H9 (cell line): ENCODE measurements around the gene KLHL15. TPM values are rescaled to one million over a fixed set of nuclear protein-coding genes. Genes with fewer than 3 reads are reported as not detected.

Experiments
- DNase-seq: peaks from one replicate; pipeline ENCODE4 v3.0.0-alpha.2; 2017
- H2AFZ ChIP-seq: one replicate; pipeline ENCODE4 v1.6.1; 2013; ENCODE audit warnings: mild to moderate bottlenecking, low read length, control low read depth, moderate library complexity
- H2AK5ac ChIP-seq: 2 replicates; pipeline ENCODE4 v1.6.1; 2013; ENCODE audit warnings: low read length, control low read depth, mixed read lengths; ENCODE audit not compliant: insufficient read length
- H2BK120ac ChIP-seq: one replicate; pipeline ENCODE4 v1.6.1; 2013; ENCODE audit warnings: low read depth, mild to moderate bottlenecking, low read length, control low read depth, inconsistent platforms; ENCODE audit not compliant: poor library complexity, severe bottlenecking
- H2BK12ac ChIP-seq: 2 replicates; pipeline ENCODE4 v1.6.1; 2013; ENCODE audit warnings: low read length, control low read depth, mixed read lengths, low read depth; ENCODE audit not compliant: insufficient read length
- H2BK15ac ChIP-seq: 2 replicates; pipeline ENCODE4 v1.6.1; 2013; ENCODE audit warnings: low read depth, low read length, control low read depth
- H2BK20ac ChIP-seq: one replicate; pipeline ENCODE4 v1.6.1; 2013; ENCODE audit warnings: low read depth, mild to moderate bottlenecking, low read length, control low read depth, inconsistent platforms; ENCODE audit not compliant: poor library complexity, severe bottlenecking
- H2BK5ac ChIP-seq: 2 replicates; pipeline ENCODE4 v1.6.1; 2013; ENCODE audit warnings: low read length, control low read depth, mixed read lengths; ENCODE audit not compliant: insufficient read length
- H3K14ac ChIP-seq: 2 replicates; pipeline ENCODE4 v1.6.1; 2013; ENCODE audit warnings: low read length, control low read depth; ENCODE audit not compliant: insufficient read depth
- H3K18ac ChIP-seq: 2 replicates; pipeline ENCODE4 v1.6.1; 2013; ENCODE audit warnings: low read depth, mild to moderate bottlenecking, mixed read lengths, low read length, control low read depth; ENCODE audit not compliant: insufficient read length
- H3K23ac ChIP-seq: 2 replicates; pipeline ENCODE4 v1.6.1; 2013; ENCODE audit warnings: low read length, control low read depth, mixed read lengths, low read depth; ENCODE audit not compliant: insufficient read length
- H3K23me2 ChIP-seq: 2 replicates; pipeline ENCODE4 v1.6.1; 2013; ENCODE audit warnings: low read depth, mild to moderate bottlenecking, mixed read lengths, low read length, control low read depth; ENCODE audit not compliant: insufficient read length, poor library complexity, severe bottlenecking
- H3K27ac ChIP-seq: 2 replicates; pipeline ENCODE4 v1.5.1; 2013; ENCODE audit warnings: low read length, control low read depth, mixed read lengths, low read depth; ENCODE audit not compliant: insufficient read length
- H3K27me3 ChIP-seq: 2 replicates; pipeline ENCODE4 v1.6.1; 2013; ENCODE audit warnings: low read length, control low read depth, inconsistent platforms; ENCODE audit not compliant: insufficient read depth
- H3K4ac ChIP-seq: 2 replicates; pipeline ENCODE4 v1.6.1; 2013; ENCODE audit warnings: low read depth, mild to moderate bottlenecking, control low read depth, inconsistent platforms, low read length, moderate library complexity
- H3K4me1 ChIP-seq: 2 replicates; pipeline ENCODE4 v1.6.1; 2013; ENCODE audit warnings: low read length, control low read depth, inconsistent platforms; ENCODE audit not compliant: insufficient read depth
- H3K4me2 ChIP-seq: 2 replicates; pipeline ENCODE4 v1.6.1; 2013; ENCODE audit warnings: low read length, control low read depth, mixed read lengths; ENCODE audit not compliant: insufficient read length, insufficient read depth
- H3K56ac ChIP-seq: 2 replicates; pipeline ENCODE4 v1.6.1; 2013; ENCODE audit warnings: low read depth, mild to moderate bottlenecking, mixed read lengths, low read length, control low read depth; ENCODE audit not compliant: insufficient read length
- H3K79me1 ChIP-seq: 2 replicates; pipeline ENCODE4 v1.6.1; 2013; ENCODE audit warnings: low read depth, mild to moderate bottlenecking, moderate library complexity, low read length, control low read depth, inconsistent platforms; ENCODE audit not compliant: insufficient read depth, poor library complexity, severe bottlenecking
- H3K79me2 ChIP-seq: 2 replicates; pipeline ENCODE4 v1.6.1; 2013; ENCODE audit warnings: low read length, control low read depth, inconsistent platforms; ENCODE audit not compliant: insufficient read depth
- H3K9ac ChIP-seq: 2 replicates; pipeline ENCODE4 v1.6.1; 2013; ENCODE audit warnings: low read length, control low read depth, mixed read lengths; ENCODE audit not compliant: insufficient read length; ENCODE audit errors: extremely low read depth
- H3K9me3 ChIP-seq: one replicate; pipeline ENCODE4 v1.6.1; 2013; ENCODE audit warnings: low read depth, low read length, inconsistent platforms; ENCODE audit not compliant: control insufficient read depth
- H3T11ph ChIP-seq: one replicate; pipeline ENCODE4 v1.6.1; 2013; ENCODE audit warnings: mild to moderate bottlenecking, low read length, control low read depth, inconsistent platforms
- H4K20me1 ChIP-seq: one replicate; pipeline ENCODE4 v1.6.1; 2013; ENCODE audit not compliant: control insufficient read depth, insufficient read length, insufficient read depth
- H4K5ac ChIP-seq: 2 replicates; pipeline ENCODE4 v1.6.1; 2013; ENCODE audit warnings: low read depth, mild to moderate bottlenecking, mixed read lengths, low read length, control low read depth; ENCODE audit not compliant: insufficient read length
- H4K8ac ChIP-seq: replicated peaks from 2 replicates; pipeline ENCODE4 v1.6.1; 2013; ENCODE audit warnings: low read length, control low read depth, mixed read lengths, low read depth; ENCODE audit not compliant: insufficient read length
- H4K91ac ChIP-seq: 2 replicates; pipeline ENCODE4 v1.6.1; 2013; ENCODE audit warnings: low read depth, mild to moderate bottlenecking, moderate library complexity, mixed read lengths, low read length, control low read depth; ENCODE audit not compliant: insufficient read length
- H3K27ac Mint-ChIP-seq, 3 experiments: 2 replicates in 2 of 3; 3 replicates in 1 of 3; pipeline ENCODE4 v1.8.0; 2020 to 2021; ENCODE audit warnings: mixed read lengths in 3 of 3, mild to moderate bottlenecking in 1 of 3, moderate library complexity in 1 of 3
- H3K27me3 Mint-ChIP-seq: 2 replicates; pipeline ENCODE4 v1.8.0; 2021; ENCODE audit warnings: low read depth, mild to moderate bottlenecking, moderate library complexity, mixed read lengths
- H3K36me3 Mint-ChIP-seq, 3 experiments: 2 replicates in 2 of 3; 3 replicates in 1 of 3; pipeline ENCODE4 v1.8.0; 2020 to 2021; ENCODE audit warnings: low read depth in 3 of 3, mixed read lengths in 3 of 3; ENCODE audit not compliant: insufficient read depth in 1 of 3
- H3K4me1 Mint-ChIP-seq, 2 experiments: 2 replicates each; pipeline ENCODE4 v1.8.0; 2020; ENCODE audit warnings: mixed read lengths in 2 of 2
- H3K4me3 Mint-ChIP-seq, 2 experiments: 2 replicates in 1 of 2; 3 replicates in 1 of 2; pipeline ENCODE4 v1.8.0; 2020 to 2021; ENCODE audit warnings: mild to moderate bottlenecking in 2 of 2, mixed read lengths in 2 of 2, moderate library complexity in 1 of 2
- H3K9me3 Mint-ChIP-seq, 2 experiments: 2 replicates in 1 of 2; 3 replicates in 1 of 2; pipeline ENCODE4 v1.8.0; 2020; ENCODE audit warnings: mild to moderate bottlenecking in 2 of 2, mixed read lengths in 2 of 2, moderate library complexity in 1 of 2
- WGBS: extraction: QIAGEN DNeasy Blood & Tissue Kit; methylation state at CpG from one replicate; pipeline ENCODE4 v1.1.7; 2013; ENCODE audit warnings: missing lambda C conversion rate, low lambda C conversion rate, mixed read lengths; ENCODE audit not compliant: insufficient read length; ENCODE audit errors: extremely low coverage; 5-methylcytosine and 5-hydroxymethylcytosine counted together
- total RNA-seq: library from RNA; stranded (reverse); gene quantifications from 2 replicates; pipeline ENCODE4 v1.2.1, GENCODE V29; 2021
- TF ChIP-seq, protein P1 (sequence below): fragments of 200-600 bp; sonication (generic); conservative IDR thresholded peaks from 3 replicates; pipeline ENCODE4 v1.8.0; 2021; ENCODE audit warnings: antibody characterized with exemption, mild to moderate bottlenecking

Gene KLHL15
- total RNA-seq, 1 experiment from 2014 or later: 19.0 TPM

GRCh38 chrX:24025741-24026403, 1.1 kb downstream of the KLHL15 start:
- H3K4me1 Mint-ChIP-seq: peaks cover 30% of the 10 kb centered on the region in 2 experiments
- H3K27me3 ChIP-seq: peaks cover 14% of the 10 kb centered on the region
- no peak overlapping the region for H2BK120ac ChIP-seq
- no peak overlapping the region for H2BK12ac ChIP-seq
- peaks cover 4 to 17% (median 14%) of the 10 kb centered on the region in 3 experiments; a peak in 6 of 7 replicates for H3K36me3 Mint-ChIP-seq
- H3K79me2 ChIP-seq: peaks cover 6% of the 10 kb centered on the region; the same call in 1 of the 2 replicates
- peak overlapping the region; percentile 74 for H3K18ac ChIP-seq
- peak overlapping the region; percentile 95 to 98 (median 95) for H3K27ac Mint-ChIP-seq
- peak overlapping the region; percentile 60 for H3K4me2 ChIP-seq
- no peak overlapping the region for H3K4ac ChIP-seq
- no peak overlapping the region for H4K5ac ChIP-seq
- H3K14ac ChIP-seq: peak overlapping the region; percentile 75
- H3K9me3 Mint-ChIP-seq: no peaks in the 10 kb centered on the region; a peak in 1 of 5 replicates
- no peak overlapping the region for H3K23ac ChIP-seq
- H3K9me3 ChIP-seq: no peaks in the 10 kb centered on the region
- H2AK5ac ChIP-seq: no peak overlapping the region
- no CpG with 5 or more reads among the region's 46 CpGs for WGBS
- H2BK20ac ChIP-seq: no peak overlapping the region
- H3T11ph ChIP-seq: no peak overlapping the region
- H3K9ac ChIP-seq: peak overlapping the region; percentile 57
- H2AFZ ChIP-seq: no peak overlapping the region
- H3K4me1 ChIP-seq: no peaks in the 10 kb centered on the region
- peak; percentile 70 for DNase-seq
- H3K27me3 Mint-ChIP-seq: peaks cover 43% of the 10 kb centered on the region
- TF ChIP-seq, protein P1, sequence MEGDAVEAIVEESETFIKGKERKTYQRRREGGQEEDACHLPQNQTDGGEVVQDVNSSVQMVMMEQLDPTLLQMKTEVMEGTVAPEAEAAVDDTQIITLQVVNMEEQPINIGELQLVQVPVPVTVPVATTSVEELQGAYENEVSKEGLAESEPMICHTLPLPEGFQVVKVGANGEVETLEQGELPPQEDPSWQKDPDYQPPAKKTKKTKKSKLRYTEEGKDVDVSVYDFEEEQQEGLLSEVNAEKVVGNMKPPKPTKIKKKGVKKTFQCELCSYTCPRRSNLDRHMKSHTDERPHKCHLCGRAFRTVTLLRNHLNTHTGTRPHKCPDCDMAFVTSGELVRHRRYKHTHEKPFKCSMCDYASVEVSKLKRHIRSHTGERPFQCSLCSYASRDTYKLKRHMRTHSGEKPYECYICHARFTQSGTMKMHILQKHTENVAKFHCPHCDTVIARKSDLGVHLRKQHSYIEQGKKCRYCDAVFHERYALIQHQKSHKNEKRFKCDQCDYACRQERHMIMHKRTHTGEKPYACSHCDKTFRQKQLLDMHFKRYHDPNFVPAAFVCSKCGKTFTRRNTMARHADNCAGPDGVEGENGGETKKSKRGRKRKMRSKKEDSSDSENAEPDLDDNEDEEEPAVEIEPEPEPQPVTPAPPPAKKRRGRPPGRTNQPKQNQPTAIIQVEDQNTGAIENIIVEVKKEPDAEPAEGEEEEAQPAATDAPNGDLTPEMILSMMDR: no peak
- H3K23me2 ChIP-seq: peaks cover 8% of the 10 kb centered on the region
- H4K8ac ChIP-seq: no peak overlapping the region
- no peak overlapping the region for H3K27ac ChIP-seq
- H2BK15ac ChIP-seq: no peak overlapping the region
- H3K56ac ChIP-seq: no peak overlapping the region
- peak overlapping the region; percentile 82 to 83 for H3K4me3 Mint-ChIP-seq
- H4K91ac ChIP-seq: no peak overlapping the region
- no peak overlapping the region for H2BK5ac ChIP-seq
- H4K20me1 ChIP-seq: no peaks in the 10 kb centered on the region
- peaks cover 6% of the 10 kb centered on the region for H3K79me1 ChIP-seq
